Gastroesophageal sphincter (tissue), 4 donors: ENCODE results near the gene TALDO1. TPM values are rescaled to one million over a fixed set of nuclear protein-coding genes. Genes with fewer than 3 reads are reported as not detected.

Experiments used
- ATAC-seq: fragments of 150-250 bp; one replicate; pipeline ENCODE4 v1.9.1; 2016; ENCODE audit warnings: mild to moderate bottlenecking, moderate library complexity
- H3K27ac ChIP-seq, 4 donors: fragments of 200-600 bp; sonication (generic) in 3 of 4; 1 replicate in 3 of 4; 2 replicates in 1 of 4; pipeline ENCODE4 v1.5.1; 2016 to 2019
- H3K27me3 ChIP-seq: fragments of 200-600 bp; sonication (generic); one replicate; pipeline ENCODE4 v1.5.1; 2019
- H3K36me3 ChIP-seq, 2 donors: fragments of 200-600 bp; sonication (generic); one replicate each; pipeline ENCODE4 v1.5.1; 2019; ENCODE audit warnings: control low read depth in 1 of 2
- H3K4me1 ChIP-seq, 3 donors: fragments of 200-600 bp; sonication (generic); 1 replicate in 2 of 3; 2 replicates in 1 of 3; pipeline ENCODE4 v1.5.1; 2016 to 2019; ENCODE audit warnings: control low read depth in 2 of 3
- H3K4me3 ChIP-seq, 2 donors: fragments of 200-600 bp; sonication (generic); one replicate each; pipeline ENCODE4 v1.5.1; 2019; ENCODE audit warnings: mild to moderate bottlenecking in 1 of 2, moderate library complexity in 1 of 2
- H3K9me3 ChIP-seq, 3 donors: fragments of 200-600 bp; sonication (generic); one replicate each; pipeline ENCODE4 v1.5.1; 2017 to 2019; ENCODE audit warnings: control low read depth in 2 of 3
- EP300 ChIP-seq: sonication (generic); formaldehyde crosslinking; IDR thresholded peaks from one replicate; pipeline ENCODE4 v1.6.1; 2017; ENCODE audit warnings: antibody characterized with exemption, mild to moderate bottlenecking
- POLR2A ChIP-seq, 2 donors: fragments of 450-650 bp; IDR thresholded peaks; one replicate each; pipeline ENCODE4 v1.6.1; 2017; ENCODE audit warnings: antibody characterized with exemption in 2 of 2, mild to moderate bottlenecking in 2 of 2, moderate library complexity in 1 of 2
- POLR2AphosphoS5 ChIP-seq: sonication (generic); formaldehyde crosslinking; IDR thresholded peaks from one replicate; pipeline ENCODE4 v1.6.1; 2017; ENCODE audit warnings: antibody characterized with exemption
- WGBS, 2 donors: methylation state at CpG; one replicate each; pipeline ENCODE4 v1.1.5; 2018; ENCODE audit warnings: low coverage in 1 of 2; 5-methylcytosine and 5-hydroxymethylcytosine counted together
- total RNA-seq, 4 donors: library from RNA; depleted of rRNA; stranded (reverse); fragments of >200 nt; gene quantifications; one replicate each; pipeline ENCODE4 v1.1.0, GENCODE V29; 2016
- TF ChIP-seq, protein P1 (sequence below), 4 experiments: fragments of 200-600 bp in 2 of 4; fragments of 450-650 bp in 2 of 4; sonication (generic) in 1 of 4; IDR thresholded peaks; one replicate each; pipeline ENCODE4 v1.5.1; 2017 to 2019; ENCODE audit warnings: antibody characterized with exemption in 4 of 4, mild to moderate bottlenecking in 2 of 4, moderate library complexity in 2 of 4

Gene TALDO1
- total RNA-seq, 4 donors from 2014 or later = 161 to 201 (median 185) TPM

DNA sequence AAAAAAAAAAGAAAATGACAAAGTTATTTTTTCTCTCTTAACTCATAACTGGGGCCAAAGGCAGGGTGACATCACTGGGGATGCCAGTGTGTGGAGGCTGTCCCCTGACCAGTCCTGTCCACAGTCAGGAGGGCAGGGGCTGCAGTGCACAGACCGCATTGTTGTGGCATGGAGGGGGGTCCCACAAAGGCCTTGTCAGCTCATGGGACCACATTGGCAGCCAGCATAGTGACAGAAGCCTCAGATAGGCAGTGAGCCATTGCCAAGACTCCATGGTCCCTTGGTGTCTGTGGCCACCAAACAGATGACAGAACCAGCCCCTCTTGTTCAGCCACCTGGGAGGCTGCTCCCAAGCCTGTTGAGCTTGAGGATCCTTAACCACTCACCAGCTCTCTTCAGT is 47.5 kb upstream of the TALDO1 start:
- no peak overlapping the region for H3K4me3 ChIP-seq
- no peak for ATAC-seq
- H3K9me3 ChIP-seq = no peaks in the 10 kb centered on the region
- H3K4me1 ChIP-seq = peaks cover 0 to 60% (median 20%) of the 10 kb centered on the region in 3 donors
- TF ChIP-seq EP300 = no peak
- TF ChIP-seq, protein P1, sequence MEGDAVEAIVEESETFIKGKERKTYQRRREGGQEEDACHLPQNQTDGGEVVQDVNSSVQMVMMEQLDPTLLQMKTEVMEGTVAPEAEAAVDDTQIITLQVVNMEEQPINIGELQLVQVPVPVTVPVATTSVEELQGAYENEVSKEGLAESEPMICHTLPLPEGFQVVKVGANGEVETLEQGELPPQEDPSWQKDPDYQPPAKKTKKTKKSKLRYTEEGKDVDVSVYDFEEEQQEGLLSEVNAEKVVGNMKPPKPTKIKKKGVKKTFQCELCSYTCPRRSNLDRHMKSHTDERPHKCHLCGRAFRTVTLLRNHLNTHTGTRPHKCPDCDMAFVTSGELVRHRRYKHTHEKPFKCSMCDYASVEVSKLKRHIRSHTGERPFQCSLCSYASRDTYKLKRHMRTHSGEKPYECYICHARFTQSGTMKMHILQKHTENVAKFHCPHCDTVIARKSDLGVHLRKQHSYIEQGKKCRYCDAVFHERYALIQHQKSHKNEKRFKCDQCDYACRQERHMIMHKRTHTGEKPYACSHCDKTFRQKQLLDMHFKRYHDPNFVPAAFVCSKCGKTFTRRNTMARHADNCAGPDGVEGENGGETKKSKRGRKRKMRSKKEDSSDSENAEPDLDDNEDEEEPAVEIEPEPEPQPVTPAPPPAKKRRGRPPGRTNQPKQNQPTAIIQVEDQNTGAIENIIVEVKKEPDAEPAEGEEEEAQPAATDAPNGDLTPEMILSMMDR (IDR thresholded peaks at IDR 0.05) = no peak
- TF ChIP-seq POLR2A (IDR thresholded peaks at IDR 0.05) = no peak
- no peak for TF ChIP-seq POLR2AphosphoS5
- WGBS, 2 donors = 80% methylated on average over 1 of the region's 1 CpG
- H3K36me3 ChIP-seq = peaks cover 0 to 57% of the 10 kb centered on the region in 2 donors
- peak overlapping the region in 2 of 4 donors; percentile 43 to 99 for H3K27ac ChIP-seq
- H3K27me3 ChIP-seq = no peaks in the 10 kb centered on the region

DNA sequence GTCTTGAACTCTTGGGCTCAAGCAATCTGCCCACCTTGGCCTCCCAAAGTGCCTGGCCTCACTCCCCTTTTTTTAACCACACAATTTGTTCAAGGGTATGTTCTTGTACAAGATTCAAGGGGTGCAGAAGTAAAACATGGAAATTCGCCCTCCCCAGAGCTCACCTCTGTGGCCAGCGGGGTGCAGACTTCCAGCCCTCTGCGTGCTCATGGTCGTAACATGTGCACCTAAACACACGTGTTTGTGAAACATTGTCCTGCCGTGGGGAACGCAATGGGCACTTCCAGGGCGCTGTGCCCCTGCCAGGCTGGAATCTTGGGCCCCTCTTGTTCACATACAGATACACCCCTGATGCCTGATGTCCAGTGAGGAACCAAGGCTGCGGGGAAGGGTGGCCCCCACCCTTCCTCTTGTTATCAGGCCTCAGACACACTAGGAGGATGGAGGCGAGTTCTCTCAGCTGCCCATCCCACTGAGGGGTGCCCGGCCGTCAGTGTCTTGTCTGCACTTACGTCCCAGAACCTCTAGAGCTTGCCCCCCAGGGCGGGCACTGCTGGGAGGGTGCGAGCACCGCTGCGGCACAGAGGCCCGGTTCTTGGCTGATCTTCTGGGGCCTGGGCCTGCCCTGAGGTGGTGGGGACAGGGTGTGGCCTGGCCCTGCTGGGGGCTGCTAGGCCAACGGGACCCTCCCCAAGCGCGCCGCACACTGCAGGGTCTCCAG is 45.4 kb upstream of the TALDO1 start:
- no peak for ATAC-seq
- peak overlapping the region in 1 of 4 donors; percentile 39 for H3K27ac ChIP-seq
- H3K4me1 ChIP-seq = peaks cover 0 to 72% (median 31%) of the 10 kb centered on the region in 3 donors
- TF ChIP-seq, protein P1 (IDR thresholded peaks at IDR 0.05) = no peak
- TF ChIP-seq POLR2A (IDR thresholded peaks at IDR 0.05) (no peak), POLR2AphosphoS5 (no peak), EP300 (no peak)
- H3K9me3 ChIP-seq = no peaks in the 10 kb centered on the region
- peaks cover 0 to 58% of the 10 kb centered on the region in 2 donors for H3K36me3 ChIP-seq
- H3K27me3 ChIP-seq = peaks cover 15% of the 10 kb centered on the region
- 80 to 98% methylated on average over 2 to 7 of the region's 22 CpGs for WGBS, 2 donors
- no peak overlapping the region for H3K4me3 ChIP-seq

DNA sequence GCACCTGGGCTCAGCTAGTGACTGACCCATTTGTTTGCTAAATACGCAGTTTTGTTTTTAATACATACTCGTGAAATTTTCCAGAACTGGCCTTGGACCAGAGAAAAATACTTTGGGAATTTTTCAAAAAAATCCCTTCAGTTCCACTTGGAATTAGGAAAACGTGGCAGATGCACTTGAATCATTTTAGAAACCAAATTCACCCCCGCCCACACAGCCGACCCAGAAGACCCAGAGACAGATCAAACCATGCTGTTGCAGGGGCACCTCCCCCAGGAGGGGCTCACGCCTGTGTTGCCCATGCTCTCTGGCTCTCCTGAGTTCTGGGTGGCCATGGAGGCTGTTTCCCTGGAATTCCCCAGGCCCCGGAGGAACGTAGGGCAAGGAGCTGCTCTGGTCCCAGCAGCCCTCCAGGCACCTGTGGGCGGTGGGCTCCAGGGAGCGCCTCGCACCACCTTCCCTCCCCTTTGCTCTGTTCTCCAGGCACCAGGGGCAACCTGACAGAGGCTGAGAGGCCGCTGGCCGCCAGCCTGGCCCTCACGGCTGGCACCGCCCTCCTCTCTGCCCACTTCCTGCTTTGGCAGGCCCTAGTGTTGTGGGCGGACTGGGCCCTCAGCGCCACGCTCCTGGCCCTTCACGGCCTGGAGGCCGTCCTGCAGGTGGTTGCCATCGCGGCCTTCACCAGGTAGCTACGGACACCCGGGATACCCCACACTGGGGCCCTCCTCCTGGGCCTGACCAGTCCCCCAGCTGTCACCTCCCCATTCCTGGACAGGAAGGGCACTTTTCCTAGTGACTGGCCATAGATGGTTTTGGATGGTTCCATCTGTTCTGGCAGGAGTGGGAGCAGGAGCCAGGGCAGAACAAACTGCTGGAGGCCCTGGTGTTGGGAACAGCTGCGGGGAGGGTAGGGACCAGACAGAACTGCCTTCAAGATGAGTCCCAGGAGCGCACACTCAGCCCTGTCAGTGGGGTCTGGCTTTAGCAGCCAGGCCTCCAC is 44.5 kb upstream of the TALDO1 start:
- TF ChIP-seq POLR2A (IDR thresholded peaks at IDR 0.05) = no peak
- no peak for TF ChIP-seq POLR2AphosphoS5
- no peak for TF ChIP-seq EP300
- TF ChIP-seq, protein P1 (IDR thresholded peaks at IDR 0.05) = no peak
- Histone ChIP-seq H3K4me1 (peaks cover 0 to 72% (median 33%) of the 10 kb centered on the region in 3 donors), H3K36me3 (peaks cover 0 to 58% of the 10 kb centered on the region in 2 donors), H3K4me3 (no peak overlapping the region), H3K27ac (peak overlapping the region in 3 of 4 donors; percentile 31 to 46 (median 39)), H3K9me3 (no peaks in the 10 kb centered on the region), H3K27me3 (peaks cover 23% of the 10 kb centered on the region)
- WGBS, 2 donors = 60 to 80% methylated on average over 1 to 8 of the region's 26 CpGs
- no peak for ATAC-seq

DNA sequence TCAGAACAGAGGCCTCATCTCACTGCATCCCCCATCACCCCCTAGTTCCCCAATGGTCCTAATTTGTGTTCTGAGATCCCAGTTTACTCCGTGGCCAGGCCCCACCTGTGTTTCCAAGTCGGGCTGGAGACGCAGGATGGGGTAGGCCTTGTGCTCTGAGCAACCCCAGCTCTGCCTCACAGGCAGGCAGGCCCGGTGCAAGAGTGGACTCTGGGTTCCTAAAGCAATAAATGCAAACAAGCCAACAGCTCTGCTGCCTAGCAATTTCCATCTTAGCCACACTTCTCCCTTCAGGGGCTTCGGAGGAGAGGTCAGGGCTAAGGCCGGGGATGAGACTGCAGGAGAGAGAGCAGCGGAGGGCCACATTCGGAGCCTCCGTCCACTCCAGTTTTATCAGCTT is 43.8 kb upstream of the TALDO1 start:
- H3K27ac ChIP-seq = peak overlapping the region in 2 of 4 donors; percentile 26 to 46
- WGBS, 2 donors = 94 to 95% methylated on average over 5 of the region's 9 CpGs
- peaks cover 0 to 66% (median 26%) of the 10 kb centered on the region in 3 donors for H3K4me1 ChIP-seq
- ATAC-seq = no peak
- H3K27me3 ChIP-seq = peaks cover 31% of the 10 kb centered on the region
- H3K4me3 ChIP-seq = no peak overlapping the region
- TF ChIP-seq POLR2AphosphoS5 (no peak), POLR2A (IDR thresholded peaks at IDR 0.05) (no peak), EP300 (no peak)
- TF ChIP-seq, protein P1 (IDR thresholded peaks at IDR 0.05) = no peak
- H3K36me3 ChIP-seq = peaks cover 0 to 58% of the 10 kb centered on the region in 2 donors
- no peaks in the 10 kb centered on the region for H3K9me3 ChIP-seq
